ENCODE measurements around the gene MAD1L1. TPM values are rescaled to one million over a fixed set of nuclear protein-coding genes. Genes with fewer than 3 reads are reported as not detected.

The MAD1L1 gene
- total and polyA plus RNA-seq, 2 of the 8 experiments (the other 6 are each of a cell fraction or from before 2014, with no cell fraction given) = 40.4 to 44.6 TPM

DNA sequence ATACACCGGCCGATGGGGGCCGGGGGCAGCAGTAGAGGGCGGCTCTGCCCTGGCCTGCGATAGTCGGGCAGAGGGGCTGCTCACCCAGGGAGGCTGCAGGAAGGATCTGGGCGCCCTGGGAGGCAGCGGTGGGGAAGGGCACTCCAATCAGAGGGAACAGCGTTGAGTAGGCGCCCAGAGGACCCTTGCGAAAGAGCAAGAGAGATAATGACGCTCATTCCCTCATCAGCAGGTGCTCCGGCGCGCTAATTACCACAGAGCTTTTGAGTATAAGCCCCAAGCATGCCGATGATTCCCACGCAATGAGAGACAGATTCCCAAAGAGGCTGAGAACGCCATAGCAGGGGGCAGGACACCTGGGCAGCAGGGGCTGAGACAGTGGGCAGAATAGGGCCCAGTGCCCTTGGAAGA lies 215.3 kb downstream of the MAD1L1 start (continued):
- no peak for TF ChIP-seq USF2 (IDR thresholded peaks at IDR 0.05; ENCODE audit: low read length)
